ENCODE measurements around the gene TUBB6. TPM values are rescaled to one million over a fixed set of nuclear protein-coding genes. Genes with fewer than 3 reads are reported as not detected.

The TUBB6 gene
- 25.1 TPM for polyA plus RNA-seq

DNA sequence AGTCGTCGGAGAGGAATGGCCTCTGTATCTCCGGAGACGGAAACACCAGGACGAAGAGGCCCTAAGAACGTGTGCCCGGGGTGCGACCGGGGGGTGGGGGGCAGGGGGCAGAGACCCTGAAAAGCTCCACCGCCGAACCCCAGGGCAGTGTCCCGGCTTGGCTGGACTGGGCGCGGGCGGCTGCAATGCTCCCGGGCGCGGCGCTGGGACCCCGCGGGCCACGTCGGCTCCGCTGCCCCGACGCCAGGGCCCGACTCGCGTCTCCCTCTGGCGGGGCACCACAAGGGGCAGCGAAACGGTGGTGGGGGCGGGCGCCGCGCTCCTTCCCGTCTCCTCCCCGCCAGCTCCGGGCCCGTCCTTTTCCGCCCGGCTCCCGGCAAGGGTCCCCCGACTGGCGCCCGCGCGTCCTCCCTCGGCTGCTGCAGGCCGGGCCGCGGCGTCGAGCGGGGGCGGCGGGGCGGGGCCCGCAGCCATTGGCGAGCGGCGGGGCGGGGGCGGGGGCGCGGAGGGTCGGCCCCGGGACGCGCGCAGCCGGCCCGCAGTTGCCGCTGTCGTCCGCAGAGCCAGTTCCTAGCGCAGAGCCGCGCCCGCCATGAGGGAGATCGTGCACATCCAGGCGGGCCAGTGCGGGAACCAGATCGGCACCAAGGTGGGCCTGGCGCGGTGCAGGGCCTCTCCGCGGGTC lies at the start of gene TUBB6:
TUBB6 (plus strand) TSS at position 541 of the 685 bp plus-strand sequence; CDS start at position 593, 52 bp downstream.
- Mint-ChIP-seq H3K4me3 (peak within 1 kb of the TSS; percentile 76 to 97 (median 92)), H3K4me1 (peaks cover 9 to 14% (median 9%) of the 10 kb centered on the region in 3 donors), H3K27ac (peak within 1 kb of the TSS in 2 of 3 donors; percentile 31 to 65), H3K27me3 (peaks cover 33% of the 10 kb centered on the region), H3K36me3 (peaks cover 6% of the 10 kb centered on the region), H3K9me3 (peaks cover 0 to 7% (median 0%) of the 10 kb centered on the region in 3 donors)

DNA sequence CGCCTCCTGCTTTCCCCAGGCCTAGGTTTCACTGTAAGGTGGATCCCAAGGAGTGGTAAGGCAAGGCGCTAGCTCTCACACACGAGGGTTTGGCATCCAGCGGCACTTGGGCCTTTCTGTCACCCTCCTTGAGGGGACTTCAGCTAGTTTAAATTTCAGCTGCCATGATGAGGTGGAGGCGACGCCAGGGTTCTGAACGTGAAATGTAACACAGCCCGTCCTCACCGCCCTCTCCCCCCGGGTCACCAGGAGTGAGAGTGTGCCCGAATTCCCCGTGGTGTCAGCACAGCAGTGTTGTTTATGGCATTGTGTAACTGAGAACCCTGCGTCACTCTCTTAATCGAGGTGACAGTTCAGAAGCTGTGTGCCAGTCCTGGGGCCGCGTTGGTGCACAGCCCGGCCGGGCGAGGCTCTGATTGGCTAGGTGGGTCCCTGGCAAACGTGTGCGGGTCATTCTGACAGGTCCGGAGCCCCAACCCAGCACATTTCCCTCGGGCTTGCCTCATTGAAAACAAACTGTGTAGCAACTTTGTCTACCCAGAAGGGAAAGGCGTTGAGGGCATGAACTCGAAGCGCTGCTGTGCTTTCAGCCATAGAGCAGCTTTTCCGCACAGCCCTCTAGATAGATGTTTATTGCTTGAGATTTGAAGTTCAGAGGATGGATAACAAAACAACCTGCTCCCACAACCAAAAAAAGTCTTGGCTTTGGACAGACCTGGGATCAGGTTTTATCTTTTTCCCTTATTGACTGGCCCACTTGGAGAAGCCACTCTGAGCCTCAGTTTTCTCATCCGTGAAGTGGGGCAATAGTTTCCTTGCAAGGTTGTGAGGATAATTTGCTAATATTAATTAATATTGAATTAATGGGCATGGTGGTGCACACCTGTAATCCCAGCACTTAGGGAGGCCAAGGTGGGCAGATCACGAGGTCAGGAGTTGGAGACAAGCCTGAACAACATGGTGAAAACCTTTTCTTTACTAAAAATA lies 49.0 kb upstream of the TUBB6 start:
- Mint-ChIP-seq H3K4me3 (no peak overlapping the region), H3K4me1 (no peaks in the 10 kb centered on the region), H3K9me3 (no peaks in the 10 kb centered on the region), H3K27me3 (peaks cover 28% of the 10 kb centered on the region), H3K27ac (no peak overlapping the region), H3K36me3 (no peaks in the 10 kb centered on the region)

DNA sequence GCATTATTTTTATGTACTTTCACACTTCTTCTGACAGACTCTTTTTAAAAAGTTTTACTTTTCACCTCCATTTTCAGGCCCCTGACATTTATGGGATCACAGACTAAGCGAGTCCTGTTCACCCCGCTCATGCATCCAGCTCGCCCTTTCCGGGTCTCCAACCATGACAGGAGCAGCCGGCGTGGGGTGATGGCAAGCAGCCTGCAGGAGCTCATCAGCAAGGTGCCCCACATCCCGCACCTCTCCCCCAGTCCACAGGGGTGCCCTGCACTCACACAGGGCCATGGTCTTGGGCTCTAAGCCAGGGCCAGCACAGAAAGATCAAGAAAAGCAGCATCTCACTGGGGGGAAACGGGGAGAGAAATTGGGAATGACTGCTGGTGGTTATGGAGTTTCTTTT lies 45.3 kb upstream of the TUBB6 start:
- H3K27ac Mint-ChIP-seq, result no peak overlapping the region
- H3K4me3 Mint-ChIP-seq, result no peak overlapping the region
- no peaks in the 10 kb centered on the region for H3K4me1 Mint-ChIP-seq
- peaks cover 15% of the 10 kb centered on the region for H3K27me3 Mint-ChIP-seq
- H3K36me3 Mint-ChIP-seq, result no peaks in the 10 kb centered on the region
- no peaks in the 10 kb centered on the region for H3K9me3 Mint-ChIP-seq

DNA sequence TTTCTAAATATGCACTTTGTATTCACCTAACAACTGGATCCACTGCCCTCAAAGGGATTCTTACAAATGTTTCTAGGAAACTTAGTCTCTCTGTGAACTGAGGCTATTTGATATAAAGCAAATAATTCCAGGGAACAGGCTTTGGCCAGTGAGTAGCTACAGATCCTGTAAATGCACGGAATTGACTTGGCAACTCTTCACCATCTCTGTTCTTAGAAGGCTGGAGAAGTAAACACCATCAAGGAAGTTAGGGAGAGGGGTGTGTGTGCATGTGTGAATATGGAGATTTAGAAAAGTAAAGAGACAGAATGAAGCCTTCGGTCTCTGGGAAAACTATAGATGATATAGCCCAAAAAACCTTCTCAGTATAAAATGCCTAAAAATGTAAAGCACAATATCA lies 43.2 kb upstream of the TUBB6 start:
- no peaks in the 10 kb centered on the region for H3K4me1 Mint-ChIP-seq
- peaks cover 8% of the 10 kb centered on the region for H3K27me3 Mint-ChIP-seq
- H3K36me3 Mint-ChIP-seq, result no peaks in the 10 kb centered on the region
- no peaks in the 10 kb centered on the region for H3K9me3 Mint-ChIP-seq
- H3K4me3 Mint-ChIP-seq, result no peak overlapping the region
- no peak overlapping the region for H3K27ac Mint-ChIP-seq

DNA sequence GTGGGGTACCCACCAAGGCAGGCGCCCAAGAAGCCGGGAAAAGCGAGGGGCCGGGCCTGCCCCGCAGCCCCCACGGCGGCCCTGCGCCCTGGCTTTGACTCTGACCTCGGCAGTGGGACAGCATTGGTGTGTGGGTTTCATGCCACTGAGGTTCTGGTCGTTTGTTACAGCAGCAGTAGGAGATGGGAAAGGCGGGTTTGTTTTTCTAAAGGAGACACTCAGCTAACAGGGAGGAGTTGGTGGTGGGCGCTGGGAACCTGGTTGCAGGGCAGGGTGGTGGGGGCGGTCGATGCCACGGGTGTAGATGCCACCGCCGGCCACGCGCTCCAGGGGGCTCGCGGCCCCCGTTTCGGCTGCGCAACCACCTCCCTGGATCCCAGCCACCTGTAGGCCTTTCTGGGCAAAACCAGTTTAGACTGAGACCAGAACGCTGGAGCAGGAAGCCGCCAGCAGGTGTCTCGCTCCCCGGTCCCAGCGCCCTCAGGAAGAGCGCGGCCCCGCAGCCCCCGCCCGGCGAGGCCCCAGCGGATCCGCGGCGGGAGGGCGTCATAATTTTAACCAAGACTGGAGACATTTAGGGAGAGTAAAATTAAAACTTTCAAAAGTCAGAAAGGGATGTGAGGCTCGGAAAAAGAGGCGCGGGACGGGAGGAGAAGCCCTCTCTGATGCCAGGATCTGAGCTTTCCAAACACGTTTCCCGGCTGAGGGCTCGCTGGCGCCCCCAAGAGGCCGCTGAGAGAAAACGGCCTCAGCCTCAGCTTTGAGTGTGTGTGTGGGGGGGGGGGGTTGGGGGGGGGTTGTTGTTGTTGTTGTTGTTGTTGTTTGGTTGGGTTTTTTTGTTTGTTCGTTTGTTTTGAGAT lies 36.4 kb upstream of the TUBB6 start:
- Mint-ChIP-seq H3K4me3 (peak overlapping the region in 3 of 4 donors; percentile 67 to 79 (median 67)), H3K27me3 (peaks cover 8% of the 10 kb centered on the region), H3K36me3 (no peaks in the 10 kb centered on the region), H3K27ac (no peak overlapping the region), H3K4me1 (peaks cover 0 to 4% (median 1%) of the 10 kb centered on the region in 3 donors), H3K9me3 (no peaks in the 10 kb centered on the region)

DNA sequence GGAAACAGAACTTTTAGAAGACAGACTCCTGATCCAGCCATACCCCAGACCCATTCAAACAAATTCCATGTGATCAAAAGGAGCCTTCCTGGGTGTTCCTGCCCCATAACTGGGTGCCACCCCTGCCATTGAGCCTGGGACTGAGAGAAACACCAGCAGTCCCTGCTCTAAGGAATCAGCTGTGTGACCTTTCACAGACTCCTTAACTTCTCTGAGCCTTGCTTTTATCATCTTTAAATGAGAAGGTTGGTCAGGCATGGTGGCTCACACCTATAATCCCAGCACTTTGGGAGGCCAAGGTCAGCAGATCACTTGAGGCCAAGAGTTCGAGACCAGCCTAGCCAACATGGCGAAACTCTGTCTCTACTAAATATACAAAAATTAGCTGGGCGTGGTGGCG lies 33.2 kb upstream of the TUBB6 start:
- Mint-ChIP-seq H3K9me3 (no peaks in the 10 kb centered on the region), H3K27me3 (peaks cover 8% of the 10 kb centered on the region), H3K4me3 (no peak overlapping the region), H3K27ac (no peak overlapping the region), H3K4me1 (peaks cover 0 to 4% (median 1%) of the 10 kb centered on the region in 3 donors), H3K36me3 (no peaks in the 10 kb centered on the region)

DNA sequence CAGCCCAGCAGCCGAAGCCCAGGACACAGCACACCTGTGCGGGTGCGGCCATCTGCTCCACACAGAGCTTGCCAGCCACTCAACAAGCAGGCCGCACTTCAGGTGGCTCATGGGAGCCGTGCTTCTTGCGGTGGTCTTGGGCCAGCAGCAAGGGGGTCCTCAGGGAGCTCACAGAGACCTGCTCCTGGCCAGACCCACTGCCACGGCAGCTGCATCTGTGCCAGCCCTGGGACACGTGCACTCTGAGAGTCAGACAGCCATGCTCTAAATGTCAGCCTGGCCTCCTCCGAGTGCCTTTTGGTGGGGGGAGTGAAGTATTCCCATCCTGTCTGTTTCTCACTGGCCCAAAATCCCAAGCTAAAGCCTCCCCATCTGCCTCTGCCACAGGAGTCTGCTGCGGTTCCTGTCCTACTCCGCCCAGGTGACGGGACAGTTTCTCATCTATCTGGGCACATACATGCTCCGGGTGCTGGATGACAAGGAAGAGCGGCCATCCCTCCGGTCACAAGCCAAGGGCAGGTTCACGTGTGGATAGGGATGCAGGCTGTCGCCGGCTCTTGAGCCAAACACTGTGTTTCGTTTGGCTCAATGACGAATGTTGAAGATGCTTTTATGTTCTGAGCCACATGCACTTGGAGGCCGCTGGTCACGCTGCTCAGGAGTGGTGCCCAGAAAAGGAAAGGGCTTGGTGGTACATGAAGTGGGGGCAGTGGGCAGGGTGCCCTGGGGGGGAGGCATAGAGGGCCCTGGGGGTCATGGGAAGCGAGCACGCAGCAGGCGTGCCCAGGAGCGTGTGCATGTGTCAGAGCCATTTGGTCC lies 31.1 kb upstream of the TUBB6 start:
- H3K9me3 Mint-ChIP-seq, result no peaks in the 10 kb centered on the region
- no peaks in the 10 kb centered on the region for H3K36me3 Mint-ChIP-seq
- H3K4me1 Mint-ChIP-seq, result peaks cover 0 to 4% (median 0%) of the 10 kb centered on the region in 3 donors
- H3K27ac Mint-ChIP-seq, result no peak overlapping the region
- peaks cover 8% of the 10 kb centered on the region for H3K27me3 Mint-ChIP-seq
- H3K4me3 Mint-ChIP-seq, result no peak overlapping the region

DNA sequence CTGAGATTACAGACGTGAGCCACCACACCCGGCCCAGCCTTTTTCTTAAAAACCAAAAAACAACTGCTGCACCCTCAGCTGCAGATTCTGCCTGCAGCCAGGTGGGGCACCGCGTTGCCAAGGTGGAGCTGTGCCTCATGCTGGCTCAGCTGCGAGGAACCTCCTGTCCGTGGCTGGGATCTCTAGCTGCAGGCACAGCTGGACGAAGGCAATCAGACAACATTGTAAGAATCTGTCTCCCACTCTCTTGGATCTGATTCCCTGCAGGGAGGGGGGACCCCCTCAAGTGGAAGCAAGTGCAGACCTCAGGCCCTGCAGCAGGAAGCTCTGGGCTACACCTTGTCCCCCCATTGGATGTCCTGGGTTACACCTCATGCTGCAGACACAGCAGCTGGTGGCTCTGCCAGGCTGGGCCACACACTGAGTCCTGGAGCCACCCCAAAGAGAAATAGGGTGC lies 29.8 kb upstream of the TUBB6 start:
- H3K36me3 Mint-ChIP-seq, result no peaks in the 10 kb centered on the region
- no peaks in the 10 kb centered on the region for H3K9me3 Mint-ChIP-seq
- no peak overlapping the region for H3K4me3 Mint-ChIP-seq
- no peak overlapping the region for H3K27ac Mint-ChIP-seq
- peaks cover 5% of the 10 kb centered on the region for H3K27me3 Mint-ChIP-seq
- H3K4me1 Mint-ChIP-seq, result no peaks in the 10 kb centered on the region

DNA sequence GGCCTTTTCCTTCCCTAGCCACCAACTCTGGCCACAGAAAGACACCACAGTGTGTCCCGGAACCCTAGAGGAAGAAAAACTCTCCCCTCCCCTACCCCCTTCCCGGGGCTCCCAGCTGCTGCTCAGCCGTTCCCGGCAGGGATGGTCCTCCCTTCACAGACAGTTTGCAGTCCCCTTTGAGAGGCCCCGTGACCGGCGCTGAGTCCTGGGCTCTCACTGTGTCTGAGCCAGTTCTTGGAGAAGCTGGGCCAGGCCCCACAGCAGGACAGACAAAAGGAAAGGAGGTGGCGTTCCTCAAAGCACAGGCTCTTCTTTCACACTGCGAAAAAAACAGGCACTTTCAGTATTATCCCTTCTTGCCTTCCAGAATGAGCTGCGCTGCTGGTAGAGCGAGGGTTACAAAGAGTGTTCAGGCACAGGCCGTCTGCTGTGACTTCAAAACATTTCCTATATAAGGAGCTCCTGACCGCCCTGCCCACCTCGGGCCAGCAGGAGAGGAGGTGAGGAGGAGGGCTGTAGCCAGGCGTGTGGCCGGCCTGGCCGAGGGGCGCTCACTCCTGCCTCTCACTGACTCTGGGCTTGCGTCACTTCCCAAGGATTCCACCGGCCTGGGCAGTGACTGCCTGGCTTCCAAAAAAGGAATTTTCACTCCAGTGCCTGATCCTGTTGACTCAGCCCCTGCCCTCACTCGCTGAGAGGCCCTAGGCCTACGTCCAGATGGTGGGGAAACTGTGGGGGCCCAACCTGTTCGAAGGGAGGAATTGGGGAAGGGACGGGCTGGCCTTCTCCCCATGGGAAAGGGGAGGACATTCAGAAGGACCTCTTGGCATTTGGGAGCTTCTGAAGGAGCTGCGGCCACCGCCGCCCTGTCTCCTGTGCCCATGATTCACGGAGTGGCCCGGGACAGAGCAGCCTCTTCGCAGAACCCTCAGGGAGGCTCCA lies 29.0 kb upstream of the TUBB6 start:
- H3K36me3 Mint-ChIP-seq, result no peaks in the 10 kb centered on the region
- H3K27ac Mint-ChIP-seq, result no peak overlapping the region
- H3K4me1 Mint-ChIP-seq, result no peaks in the 10 kb centered on the region
- H3K4me3 Mint-ChIP-seq, result no peak overlapping the region
- H3K9me3 Mint-ChIP-seq, result no peaks in the 10 kb centered on the region
- peaks cover 3% of the 10 kb centered on the region for H3K27me3 Mint-ChIP-seq

DNA sequence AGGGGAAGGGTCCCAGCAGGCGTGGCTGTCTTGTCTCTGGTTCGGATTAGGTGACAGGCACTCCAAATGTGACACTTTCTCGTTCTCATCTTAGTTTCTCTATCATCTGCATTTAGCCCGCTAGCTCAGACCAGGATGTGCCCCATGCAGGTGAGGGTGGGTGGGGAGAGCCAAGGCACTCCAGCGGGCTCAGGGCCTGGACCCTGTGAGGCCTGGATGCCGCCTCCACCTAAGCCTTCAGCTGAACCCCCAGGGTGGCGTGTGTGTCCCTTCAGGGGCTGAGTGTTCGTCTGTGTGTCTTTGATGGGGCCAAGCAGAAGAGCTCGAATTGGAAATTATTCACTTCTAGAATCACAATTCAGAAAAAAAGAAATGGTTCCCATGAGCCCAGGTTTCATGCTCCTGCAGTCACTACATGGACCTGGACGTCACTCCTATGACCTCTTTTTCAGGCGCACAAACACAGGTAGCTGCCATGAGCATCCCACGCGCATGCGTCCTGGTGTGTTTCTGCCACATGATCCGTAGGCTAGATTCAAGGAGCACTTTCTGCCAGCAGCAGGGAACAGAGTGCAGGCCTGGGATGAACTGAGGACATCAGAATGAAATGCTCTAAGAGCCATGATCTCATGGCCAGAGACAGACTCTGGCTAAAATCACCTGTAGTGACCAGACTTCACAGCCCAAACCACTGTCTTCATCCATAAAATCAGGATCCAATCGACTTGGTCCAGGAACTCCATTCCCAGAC lies 28.1 kb upstream of the TUBB6 start:
- H3K36me3 Mint-ChIP-seq, result no peaks in the 10 kb centered on the region
- no peaks in the 10 kb centered on the region for H3K4me1 Mint-ChIP-seq
- peak overlapping the region in 1 of 3 donors; percentile 76 for H3K27ac Mint-ChIP-seq
- H3K27me3 Mint-ChIP-seq, result peaks cover 7% of the 10 kb centered on the region
- no peaks in the 10 kb centered on the region for H3K9me3 Mint-ChIP-seq
- H3K4me3 Mint-ChIP-seq, result no peak overlapping the region

DNA sequence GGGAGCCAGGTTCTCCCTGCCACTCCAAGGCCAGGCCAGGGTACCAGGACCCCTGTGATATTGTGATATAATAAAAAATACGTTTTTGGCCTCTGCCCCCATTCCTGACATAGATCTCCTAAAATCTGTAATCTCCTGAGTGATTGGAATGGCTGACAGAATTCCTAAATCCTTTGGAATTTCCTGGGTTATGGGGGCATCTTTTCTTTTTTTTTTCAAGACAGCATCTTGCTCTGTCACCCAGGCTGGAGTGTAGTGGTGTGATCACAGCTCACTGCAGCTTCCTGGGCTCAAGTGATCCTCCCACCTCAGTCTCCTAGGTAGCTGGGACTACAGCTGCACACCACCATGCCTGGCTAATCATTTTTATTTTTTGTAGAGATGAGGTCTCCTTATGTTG lies 26.2 kb upstream of the TUBB6 start:
- Mint-ChIP-seq H3K27me3 (peaks cover 9% of the 10 kb centered on the region), H3K36me3 (no peaks in the 10 kb centered on the region), H3K27ac (no peak overlapping the region), H3K4me3 (no peak overlapping the region), H3K9me3 (no peaks in the 10 kb centered on the region), H3K4me1 (no peaks in the 10 kb centered on the region)

DNA sequence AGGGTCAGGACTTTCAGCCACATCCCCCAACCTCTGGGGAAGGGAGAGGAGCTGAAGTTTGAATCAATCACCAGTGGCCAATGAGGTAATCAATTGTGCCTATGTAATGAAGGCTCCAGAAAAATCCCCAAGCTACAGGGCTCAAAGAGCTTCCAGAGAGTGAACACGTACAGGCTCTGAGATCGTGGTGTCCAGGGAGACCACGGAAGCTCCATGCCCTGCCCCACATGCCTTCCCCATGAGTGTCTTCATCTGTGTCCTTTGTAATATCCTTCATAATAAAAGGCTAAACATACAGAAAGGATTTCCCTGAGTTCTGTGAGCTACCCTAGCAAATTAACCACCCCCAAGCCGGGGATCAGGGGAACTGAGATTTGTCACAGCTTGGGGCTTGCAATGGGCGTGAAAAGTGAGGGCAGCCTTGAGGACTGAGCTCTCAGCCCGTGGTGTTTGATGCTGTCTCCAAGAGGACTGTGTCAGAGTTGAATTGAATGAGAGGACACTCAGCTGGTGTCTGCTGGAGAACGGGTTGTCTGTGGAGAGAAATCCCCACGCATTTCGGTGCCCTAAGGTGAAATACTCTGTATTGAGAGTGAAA lies 25.5 kb upstream of the TUBB6 start:
- H3K4me1 Mint-ChIP-seq, result no peaks in the 10 kb centered on the region

More for the DNA sequence above, 25.5 kb upstream of the TUBB6 start:
- Mint-ChIP-seq H3K36me3 (no peaks in the 10 kb centered on the region), H3K4me3 (no peak overlapping the region), H3K9me3 (no peaks in the 10 kb centered on the region), H3K27ac (no peak overlapping the region), H3K27me3 (peaks cover 9% of the 10 kb centered on the region)
